Measurements from ENCODE around the gene ADAMTS17.

ADAMTS17 gene

GRCh38 chr15:100008258-100008657, 333.5 kb downstream of the ADAMTS17 start:
- Histone ChIP-seq H3K9me3 (ENCODE audit: control insufficient read depth, low read length) (no peaks in the 10 kb centered on the region), H3K36me3 (ENCODE audit: control insufficient read depth, insufficient read depth, low read length) (no peaks in the 10 kb centered on the region), H3K79me2 (no peaks in the 10 kb centered on the region), H2AFZ (no peak overlapping the region), H3K4me1 (no peaks in the 10 kb centered on the region), H3K4me3 (ENCODE audit: low read depth, low read length) (no peak overlapping the region), H3K27me3 (ENCODE audit: control insufficient read depth, insufficient read depth, low read length) (no peaks in the 10 kb centered on the region), H3K27ac (no peak overlapping the region), H3K9ac (no peak overlapping the region), H3K4me2 (ENCODE audit: low read length) (no peak overlapping the region)
- TF ChIP-seq CTCF (IDR thresholded peaks at IDR 0.05): no peak

GRCh38 chr15:100007609-100008008, 334.2 kb downstream of the ADAMTS17 start:
- no peak overlapping the region for H2AFZ ChIP-seq
- H3K4me1 ChIP-seq: no peaks in the 10 kb centered on the region
- H3K79me2 ChIP-seq: no peaks in the 10 kb centered on the region
- no peak overlapping the region for H3K4me2 ChIP-seq (ENCODE audit: low read length)
- TF ChIP-seq CTCF (IDR thresholded peaks at IDR 0.05): no peak
- H3K36me3 ChIP-seq (ENCODE audit: control insufficient read depth, insufficient read depth, low read length): no peaks in the 10 kb centered on the region
- no peaks in the 10 kb centered on the region for H3K27me3 ChIP-seq (ENCODE audit: control insufficient read depth, insufficient read depth, low read length)
- H3K9ac ChIP-seq: no peak overlapping the region
- no peak overlapping the region for H3K4me3 ChIP-seq (ENCODE audit: low read depth, low read length)
- no peaks in the 10 kb centered on the region for H3K9me3 ChIP-seq (ENCODE audit: control insufficient read depth, low read length)
- no peak overlapping the region for H3K27ac ChIP-seq

GRCh38 chr15:100005715-100006114, 336.1 kb downstream of the ADAMTS17 start:
- H2AFZ ChIP-seq: no peak overlapping the region
- no peaks in the 10 kb centered on the region for H3K79me2 ChIP-seq
- no peak overlapping the region for H3K4me3 ChIP-seq (ENCODE audit: low read depth, low read length)
- H3K9ac ChIP-seq: no peak overlapping the region
- no peak for TF ChIP-seq CTCF (IDR thresholded peaks at IDR 0.05)
- no peaks in the 10 kb centered on the region for H3K4me1 ChIP-seq
- H3K27ac ChIP-seq: no peak overlapping the region
- H3K9me3 ChIP-seq (ENCODE audit: control insufficient read depth, low read length): no peaks in the 10 kb centered on the region
- H3K4me2 ChIP-seq (ENCODE audit: low read length): no peak overlapping the region
- no peaks in the 10 kb centered on the region for H3K36me3 ChIP-seq (ENCODE audit: control insufficient read depth, insufficient read depth, low read length)
- no peaks in the 10 kb centered on the region for H3K27me3 ChIP-seq (ENCODE audit: control insufficient read depth, insufficient read depth, low read length)

- Histone ChIP-seq H3K4me2 (ENCODE audit: low read length) (no peak overlapping the region), H3K4me3 (ENCODE audit: low read depth, low read length) (no peak overlapping the region), H3K79me2 (no peaks in the 10 kb centered on the region), H3K27ac (no peak overlapping the region), H3K4me1 (no peaks in the 10 kb centered on the region), H3K9ac (no peak overlapping the region), H3K27me3 (ENCODE audit: control insufficient read depth, insufficient read depth, low read length) (no peaks in the 10 kb centered on the region), H2AFZ (no peak overlapping the region), H3K36me3 (ENCODE audit: control insufficient read depth, insufficient read depth, low read length) (no peaks in the 10 kb centered on the region), H3K9me3 (ENCODE audit: control insufficient read depth, low read length) (no peaks in the 10 kb centered on the region)
- no peak for TF ChIP-seq CTCF (IDR thresholded peaks at IDR 0.05)
Observed at GRCh38 chr15:100005013-100005412, 336.8 kb downstream of the ADAMTS17 start.

- no peak for TF ChIP-seq CTCF (IDR thresholded peaks at IDR 0.05)
- Histone ChIP-seq H3K27ac (no peak overlapping the region), H3K79me2 (no peaks in the 10 kb centered on the region), H3K4me2 (ENCODE audit: low read length) (no peak overlapping the region), H3K9me3 (ENCODE audit: control insufficient read depth, low read length) (no peaks in the 10 kb centered on the region), H3K27me3 (ENCODE audit: control insufficient read depth, insufficient read depth, low read length) (no peaks in the 10 kb centered on the region), H3K4me1 (no peaks in the 10 kb centered on the region), H3K4me3 (ENCODE audit: low read depth, low read length) (no peak overlapping the region), H2AFZ (no peak overlapping the region), H3K36me3 (ENCODE audit: control insufficient read depth, insufficient read depth, low read length) (no peaks in the 10 kb centered on the region), H3K9ac (no peak overlapping the region)
Observed at GRCh38 chr15:100002787-100003536, 338.8 kb downstream of the ADAMTS17 start.
